Pancreas (tissue), 10 donors: ENCODE results near the gene COLGALT1. TPM values are rescaled to one million over a fixed set of nuclear protein-coding genes. Genes with fewer than 3 reads are reported as not detected.

ENCODE experiments used
- ATAC-seq, 4 donors: fragments of 200-7000 bp; cut with Tn5 transposase; one replicate each; pipeline versions ENCODE4 v1.8.0 to v1.9.1; 2020; ENCODE audit warnings: mild to moderate bottlenecking in 4 of 4, moderate library complexity in 4 of 4
- DNase-seq, 6 donors: peaks; one replicate each; pipeline ENCODE4 v3.0.0-alpha.2; 2020
- FAIRE-seq: peaks from 2 replicates; lab custom pipeline; 2012; peaks lifted over from hg19 to GRCh38; lab: Jason Lieb, UNC
- H3K27ac ChIP-seq, 4 donors: fragments of 200-600 bp; sonication (generic); 1 replicate in 3 of 4; 2 replicates in 1 of 4; pipeline versions ENCODE4 v1.5.0 to v1.8.0; 2020
- H3K27me3 ChIP-seq, 4 donors: fragments of 200-600 bp; one replicate each; pipeline ENCODE4 v1.8.0; 2021
- H3K36me3 ChIP-seq, 3 donors: fragments of 200-600 bp; sonication (generic) in 1 of 3; one replicate each; pipeline versions ENCODE4 v1.5.0 to v1.8.0; 2020 to 2021
- H3K4me1 ChIP-seq, 3 donors: fragments of 200-600 bp; one replicate each; pipeline ENCODE4 v1.8.0; 2021
- H3K4me3 ChIP-seq, 4 donors: fragments of 200-600 bp; sonication (generic) in 2 of 4; one replicate each; pipeline versions ENCODE4 v1.5.0 to v1.8.0; 2020 to 2021
- H3K9me3 ChIP-seq, 4 donors: fragments of 200-600 bp; one replicate each; pipeline ENCODE4 v1.8.0; 2021
- CTCF ChIP-seq, 4 donors: fragments of 200-600 bp; sonication (generic) in 3 of 4; IDR thresholded peaks; one replicate each; pipeline versions ENCODE4 v1.5.0 to v1.8.0; 2021; ENCODE audit warnings: antibody characterized with exemption in 4 of 4
- WGBS, 2 donors: extraction: QIAGEN DNeasy Blood & Tissue Kit; methylation state at CpG; one replicate each; pipeline ENCODE4 v1.1.7; 2013; 5-methylcytosine and 5-hydroxymethylcytosine counted together
- intact Hi-C, 3 donors: fragments of 100-400 bp; cut with DNase I; formaldehyde crosslinking; loops; one replicate each; pipeline versions ENCODE4 v1.11.1 to v1.14.2; 2022
- polyA plus RNA-seq, 2 donors: library from polyadenylated mRNA; stranded (reverse); fragments of 200-250 nt; gene quantifications; one replicate each; pipeline ENCODE4 v1.2.3, GENCODE V29; 2013
- total RNA-seq, 6 donors: library from RNA; stranded (reverse); fragmentation: NEBNext Ultra II Directional in 4 of 6; extraction: Animal tissue kit (Norgen Biotek cat#: 25700) in 4 of 6; gene quantifications; one replicate each; pipeline versions ENCODE4 v1.2.1 to v1.2.4, GENCODE V29; 2021 to 2023
- donor health status: healthy with polysubstance abuse.
- donor health status: DM: no; HTN: no; CAD: no; lungs with moderate emphysema.
- donor health status: DM: no; HTN: no; CAD: no.
- donor health status: control.
- donor health status: control.
- donor health status: Bipolar disorder and iron deficiency.
- donor health status: DM: yes; HTN: yes; CAD: no.
- donor health status: DM: no; HTN: no; CAD: no.
- donor health status: DM: no; HTN: no; CAD: no.
- donor health status: DM: yes; HTN: yes; CAD: no.

COLGALT1 gene
- total and polyA plus RNA-seq, 8 donors, result 13.5 to 50.6 (median 24.3) TPM

GRCh38 chr19:17623224-17623935, 67.9 kb downstream of the COLGALT1 start:
- no peak overlapping the region for H3K4me3 ChIP-seq
- no peaks in the 10 kb centered on the region for H3K9me3 ChIP-seq
- intact Hi-C loops, result no loop called here
- TF ChIP-seq CTCF (IDR thresholded peaks at IDR 0.05), result no peak
- H3K4me1 ChIP-seq, result no peaks in the 10 kb centered on the region
- FAIRE-seq (no peak), DNase-seq (no peak), ATAC-seq (no peak)
- no peaks in the 10 kb centered on the region for H3K27me3 ChIP-seq
- H3K27ac ChIP-seq, result no peak overlapping the region
- H3K36me3 ChIP-seq, result no peaks in the 10 kb centered on the region
- 82 to 84% methylated on average over 27 to 31 of the region's 31 CpGs for WGBS, 2 donors

- TF ChIP-seq CTCF (IDR thresholded peaks at IDR 0.05), result no peak
- Histone ChIP-seq H3K9me3 (no peaks in the 10 kb centered on the region), H3K4me3 (no peak overlapping the region), H3K27me3 (no peaks in the 10 kb centered on the region), H3K27ac (no peak overlapping the region), H3K4me1 (no peaks in the 10 kb centered on the region), H3K36me3 (no peaks in the 10 kb centered on the region)
- DNase-seq (no peak), FAIRE-seq (no peak), ATAC-seq (no peak)
- intact Hi-C loops, result no loop called here
- 76 to 88% methylated on average over 16 of the region's 16 CpGs for WGBS, 2 donors
These were observed 69.0 kb downstream of the COLGALT1 start for GRCh38 chr19:17624314-17624991.

- Histone ChIP-seq H3K4me1 (no peaks in the 10 kb centered on the region), H3K27me3 (no peaks in the 10 kb centered on the region), H3K27ac (no peak overlapping the region), H3K9me3 (no peaks in the 10 kb centered on the region), H3K36me3 (no peaks in the 10 kb centered on the region), H3K4me3 (no peak overlapping the region)
- no peak for FAIRE-seq
- whole genome bisulfite sequencing, 2 donors, result 62 to 85% methylated on average over 1 of the region's 1 CpG
- DNase-seq, result no peak
- ATAC-seq, result no peak
- intact Hi-C loops, result no loop called here
- TF ChIP-seq CTCF (IDR thresholded peaks at IDR 0.05), result no peak
These were observed 69.6 kb downstream of the COLGALT1 start for GRCh38 chr19:17625043-17625442.

GRCh38 chr19:17625980-17626379, 70.5 kb downstream of the COLGALT1 start:
- intact Hi-C loops, result no loop called here
- WGBS, 2 donors, result 39 to 41% methylated on average over 2 of the region's 2 CpGs
- Histone ChIP-seq H3K27ac (no peak overlapping the region), H3K4me3 (no peak overlapping the region), H3K36me3 (no peaks in the 10 kb centered on the region), H3K9me3 (no peaks in the 10 kb centered on the region), H3K27me3 (no peaks in the 10 kb centered on the region), H3K4me1 (no peaks in the 10 kb centered on the region)
- no peak for ATAC-seq
- no peak for FAIRE-seq
- TF ChIP-seq CTCF (IDR thresholded peaks at IDR 0.05), result no peak
- no peak for DNase-seq
